Stimulated activated CD8-positive, alpha-beta memory T cell treated with anti-CD3 and anti-CD28 coated beads, Interleukin-4, amount 100 ng/mL, for 1 hour (primary cell): ENCODE data around the gene ADARB2.
"Not testable (repeated sequence)": the region's sequence is repeated elsewhere in the genome, so short reads cannot be mapped to it uniquely, and the experiment has no call there.

Experiments
- DNase-seq, 2 donors: peaks; one replicate each; pipeline ENCODE4 v3.0.0-alpha.2; 2020; ENCODE audit warnings: low read depth in 2 of 2, low spot score in 1 of 2

ADARB2 gene

GRCh38 chr10:1402016-1402770, 335.1 kb downstream of the ADARB2 start:
- no peak for DNase-seq

- no peak for DNase-seq
Observed at GRCh38 chr10:1401071-1401965, 336.0 kb downstream of the ADARB2 start.

GRCh38 chr10:1400101-1401070, 336.9 kb downstream of the ADARB2 start:
- no peak for DNase-seq

- DNase-seq: no peak
Observed at GRCh38 chr10:1399431-1400100, 337.8 kb downstream of the ADARB2 start.

GRCh38 chr10:1398626-1399410, 338.5 kb downstream of the ADARB2 start:
- DNase-seq: no peak

- DNase-seq: not testable (repeated sequence)
Observed at GRCh38 chr10:1398116-1398515, 339.2 kb downstream of the ADARB2 start.

- no peak for DNase-seq
Observed at GRCh38 chr10:1396297-1396635, 341.1 kb downstream of the ADARB2 start.

- DNase-seq: no peak
Observed at GRCh38 chr10:1395481-1396296, 341.6 kb downstream of the ADARB2 start.

- no peak for DNase-seq
Observed at GRCh38 chr10:1395025-1395480, 342.3 kb downstream of the ADARB2 start.

GRCh38 chr10:1394155-1394912, 343.0 kb downstream of the ADARB2 start:
- DNase-seq: no peak

- no peak for DNase-seq
Observed at GRCh38 chr10:1393481-1393880, 343.8 kb downstream of the ADARB2 start.

GRCh38 chr10:1392127-1392526, 345.2 kb downstream of the ADARB2 start:
- DNase-seq: no peak

- no peak for DNase-seq
Observed at GRCh38 chr10:1390200-1390599, 347.1 kb downstream of the ADARB2 start.

GRCh38 chr10:1384026-1384425, 353.3 kb downstream of the ADARB2 start:
- DNase-seq: no peak

- DNase-seq: no peak
Observed at GRCh38 chr10:1382711-1383110, 354.6 kb downstream of the ADARB2 start.

- DNase-seq: no peak
Observed at GRCh38 chr10:1381339-1381738, 356.0 kb downstream of the ADARB2 start.

- no peak for DNase-seq
Observed at GRCh38 chr10:1380088-1380671, 357.1 kb downstream of the ADARB2 start.

GRCh38 chr10:1379601-1380000, 357.7 kb downstream of the ADARB2 start:
- no peak for DNase-seq
